22Rv1 (cell line): ENCODE results near the gene TMEM151A.
A peak's percentile ranks its signal among the peaks of the same experiment; 100 is the strongest.
"Not testable (repeated sequence)": the region's sequence is repeated elsewhere in the genome, so short reads cannot be mapped to it uniquely, and the experiment has no call there.

Source experiments
- H3K27ac ChIP-seq: fragments of 450-650 bp; 2 replicates; pipeline ENCODE4 v1.5.1; 2017
- CTCF ChIP-seq: fragments of 450-650 bp; IDR thresholded peaks from 2 replicates; pipeline ENCODE4 v1.5.1; 2017; ENCODE audit warnings: mild to moderate bottlenecking
- ZFX ChIP-seq: fragments of 450-650 bp; IDR thresholded peaks from 2 replicates; pipeline ENCODE4 v1.6.1; 2017; ENCODE audit warnings: antibody characterized with exemption, borderline replicate concordance

Gene TMEM151A

DNA sequence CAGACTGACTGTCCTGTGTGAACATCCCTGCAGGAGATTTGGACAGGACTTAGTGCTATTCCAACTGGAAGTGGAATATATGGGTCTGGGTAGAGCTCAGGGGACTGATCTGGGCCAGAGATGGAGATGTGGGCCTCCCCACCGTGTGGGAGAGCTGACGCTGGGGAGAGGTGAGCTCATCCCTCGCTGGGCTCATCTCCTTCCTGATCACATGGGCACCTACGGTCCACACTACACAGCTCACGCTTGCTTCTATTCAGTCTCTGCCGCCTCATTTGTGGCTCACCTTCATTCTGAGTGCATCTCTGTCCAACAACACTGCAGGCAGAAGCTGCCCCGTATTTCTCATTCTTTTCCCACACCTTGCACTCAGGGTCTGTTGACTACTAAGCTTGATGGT lies 39.9 kb upstream of the TMEM151A start:
- no peak overlapping the region for H3K27ac ChIP-seq
- TF ChIP-seq CTCF, result no peak
- no peak for TF ChIP-seq ZFX

GRCh38 chr11:66253081-66253480 lies 38.6 kb upstream of the TMEM151A start:
- H3K27ac ChIP-seq, result not testable (repeated sequence)

- peak; percentile 67 for TF ChIP-seq CTCF
- TF ChIP-seq ZFX, result no peak
- peak overlapping the region; percentile 90 for H3K27ac ChIP-seq
Observed at GRCh38 chr11:66258473-66258893, 33.2 kb upstream of the TMEM151A start.

DNA sequence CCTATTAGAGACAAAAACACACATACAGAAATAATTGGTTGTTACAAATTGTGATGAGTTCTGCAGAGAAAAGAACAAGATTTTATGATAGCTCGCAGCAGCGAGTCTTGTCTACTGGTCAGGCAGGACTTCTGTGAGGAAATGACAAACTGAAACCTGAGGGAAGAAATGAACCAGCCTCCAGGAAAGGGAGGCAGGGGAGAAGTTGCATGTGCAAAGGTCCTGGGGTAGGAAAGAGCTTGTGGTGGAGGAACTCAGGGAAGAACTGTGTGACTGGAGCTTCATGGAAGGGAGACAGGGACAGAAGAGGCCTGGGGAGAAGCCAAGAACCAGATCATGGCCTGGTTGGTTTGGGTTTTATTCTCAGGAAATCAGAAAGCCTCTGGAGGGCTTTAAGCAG lies 32.5 kb upstream of the TMEM151A start:
- TF ChIP-seq ZFX (no peak), CTCF (no peak)
- peak overlapping the region; percentile 90 for H3K27ac ChIP-seq

GRCh38 chr11:66259956-66260355 lies 31.7 kb upstream of the TMEM151A start:
- no peak overlapping the region for H3K27ac ChIP-seq
- TF ChIP-seq CTCF (no peak), ZFX (no peak)

DNA sequence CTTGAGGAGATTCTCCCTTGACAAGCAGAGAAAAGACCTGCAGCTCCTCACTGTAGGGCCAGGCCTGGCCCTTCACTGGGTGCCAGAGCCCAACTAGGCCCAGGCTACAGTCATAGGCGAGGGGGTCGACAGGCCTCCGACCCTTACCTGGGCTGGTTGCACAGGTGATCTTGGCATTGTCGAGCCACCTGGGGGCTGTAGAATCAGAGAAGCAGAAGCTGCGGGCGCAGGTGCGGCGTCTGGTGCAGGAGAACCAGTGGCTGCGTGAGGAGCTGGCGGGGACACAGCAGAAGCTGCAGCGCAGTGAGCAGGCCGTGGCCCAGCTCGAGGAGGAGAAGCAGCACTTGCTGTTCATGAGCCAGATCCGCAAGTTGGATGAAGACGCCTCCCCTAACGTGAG lies 30.1 kb upstream of the TMEM151A start:
- TF ChIP-seq CTCF (no peak), ZFX (no peak)
- no peak overlapping the region for H3K27ac ChIP-seq

- TF ChIP-seq CTCF, result no peak
- TF ChIP-seq ZFX, result no peak
- H3K27ac ChIP-seq, result no peak overlapping the region
Observed at GRCh38 chr11:66262191-66262590, 29.5 kb upstream of the TMEM151A start.

- no peak overlapping the region for H3K27ac ChIP-seq
- TF ChIP-seq CTCF (no peak), ZFX (no peak)
Observed at GRCh38 chr11:66262696-66263095, 29.0 kb upstream of the TMEM151A start.
